DLD1 (cell line): ENCODE results near the gene VIPR2.

Experiments
- in situ Hi-C: cut with HindIII; loops from 2 replicates; pipeline ENCODE4 v1.10.0; 2017; ENCODE audit warnings: low sequenced_read_pairs

VIPR2 gene

GRCh38 chr7:159158125-159158887, 13.6 kb upstream of the VIPR2 start:
- in situ Hi-C loops: no loop called here

GRCh38 chr7:159157714-159158113, 13.0 kb upstream of the VIPR2 start:
- in situ Hi-C loops: no loop called here

- in situ Hi-C loops: no loop called here
These were observed 12.0 kb upstream of the VIPR2 start for GRCh38 chr7:159156436-159157245.

- in situ Hi-C loops: no loop called here
These were observed 10.7 kb upstream of the VIPR2 start for GRCh38 chr7:159155410-159155809.

DNA sequence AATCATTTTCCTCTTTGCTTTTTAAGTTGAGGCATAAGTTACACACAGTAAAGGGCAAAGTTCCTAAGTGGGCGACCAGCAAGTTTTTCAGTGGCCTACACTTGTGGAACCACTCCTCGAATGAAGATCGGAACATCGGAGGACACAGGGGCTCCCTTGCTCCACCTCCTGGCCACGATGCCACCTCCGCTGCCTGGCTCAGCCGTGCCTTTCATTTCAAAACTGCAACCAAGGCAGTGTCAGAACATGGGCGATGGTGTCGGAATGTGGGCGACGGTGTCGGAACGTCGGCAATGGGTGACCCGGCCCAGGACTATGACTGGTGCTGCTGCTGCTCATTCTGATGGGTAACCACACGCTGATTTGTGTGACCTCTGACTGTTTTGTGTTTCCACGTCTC, 9.6 kb upstream of the VIPR2 start:
- in situ Hi-C loops: no loop called here

- in situ Hi-C loops: no loop called here
These were observed 8.8 kb upstream of the VIPR2 start for GRCh38 chr7:159153511-159153910.

DNA sequence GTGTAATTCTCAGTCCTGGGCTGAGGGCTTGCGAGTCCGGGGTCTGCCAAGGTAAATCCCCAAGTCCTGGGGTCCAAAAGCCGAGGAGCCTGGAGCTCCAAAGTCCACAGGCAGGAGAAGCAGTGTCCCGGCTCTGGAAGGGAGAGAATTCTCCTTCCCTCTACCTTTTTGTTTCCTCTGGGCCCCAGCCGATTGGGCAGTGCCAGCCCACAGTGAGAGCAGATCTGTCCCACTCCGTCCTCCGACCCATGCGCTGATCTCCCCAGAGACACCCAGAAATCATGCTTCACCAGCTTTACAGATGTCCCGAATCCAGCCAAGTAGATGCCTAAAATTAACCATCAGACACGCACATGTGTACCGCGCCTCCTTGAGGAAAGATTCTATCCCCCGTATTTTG, 8.1 kb upstream of the VIPR2 start:
- in situ Hi-C loops: no loop called here

DNA sequence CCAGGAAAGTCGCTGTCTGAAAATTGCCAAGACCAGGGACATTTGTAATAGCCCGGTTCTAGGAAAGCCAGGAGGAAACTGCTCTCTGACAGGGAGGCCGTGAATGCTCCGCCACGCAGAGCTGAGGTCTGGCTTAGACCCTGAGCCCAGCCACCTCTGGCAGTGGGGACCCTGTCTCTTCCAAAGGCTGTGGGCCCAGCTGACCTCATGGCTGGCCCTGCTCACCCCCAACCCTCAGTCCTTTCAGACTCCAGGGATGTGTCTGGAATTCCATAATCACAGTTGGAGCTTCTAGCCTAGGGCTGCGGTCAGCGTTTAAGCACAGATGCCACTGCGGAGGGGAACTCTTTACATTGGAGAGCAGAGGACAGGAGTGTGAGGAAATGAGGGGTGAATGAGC, 6.6 kb upstream of the VIPR2 start:
- in situ Hi-C loops: no loop called here

DNA sequence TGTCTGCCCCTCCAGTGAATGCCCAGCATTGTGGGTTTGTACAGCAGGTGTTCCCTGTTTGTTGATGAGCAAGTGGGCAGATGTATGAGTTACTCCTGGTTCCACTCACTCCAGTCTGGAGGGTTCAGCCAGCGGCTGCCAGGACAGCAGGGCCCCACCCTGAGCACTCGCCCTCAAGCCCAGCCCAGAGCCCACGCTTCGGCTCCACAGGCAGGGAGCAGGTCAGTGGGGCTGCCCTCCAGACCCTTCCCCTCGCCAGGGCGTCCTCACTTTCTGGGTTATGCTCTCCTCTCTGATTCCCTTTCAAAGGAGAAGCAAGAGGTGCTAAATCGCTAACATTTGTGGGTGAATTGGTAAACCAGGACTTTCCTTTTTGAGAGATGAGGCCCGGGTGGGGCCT, 4.8 kb upstream of the VIPR2 start:
- in situ Hi-C loops: no loop called here

DNA sequence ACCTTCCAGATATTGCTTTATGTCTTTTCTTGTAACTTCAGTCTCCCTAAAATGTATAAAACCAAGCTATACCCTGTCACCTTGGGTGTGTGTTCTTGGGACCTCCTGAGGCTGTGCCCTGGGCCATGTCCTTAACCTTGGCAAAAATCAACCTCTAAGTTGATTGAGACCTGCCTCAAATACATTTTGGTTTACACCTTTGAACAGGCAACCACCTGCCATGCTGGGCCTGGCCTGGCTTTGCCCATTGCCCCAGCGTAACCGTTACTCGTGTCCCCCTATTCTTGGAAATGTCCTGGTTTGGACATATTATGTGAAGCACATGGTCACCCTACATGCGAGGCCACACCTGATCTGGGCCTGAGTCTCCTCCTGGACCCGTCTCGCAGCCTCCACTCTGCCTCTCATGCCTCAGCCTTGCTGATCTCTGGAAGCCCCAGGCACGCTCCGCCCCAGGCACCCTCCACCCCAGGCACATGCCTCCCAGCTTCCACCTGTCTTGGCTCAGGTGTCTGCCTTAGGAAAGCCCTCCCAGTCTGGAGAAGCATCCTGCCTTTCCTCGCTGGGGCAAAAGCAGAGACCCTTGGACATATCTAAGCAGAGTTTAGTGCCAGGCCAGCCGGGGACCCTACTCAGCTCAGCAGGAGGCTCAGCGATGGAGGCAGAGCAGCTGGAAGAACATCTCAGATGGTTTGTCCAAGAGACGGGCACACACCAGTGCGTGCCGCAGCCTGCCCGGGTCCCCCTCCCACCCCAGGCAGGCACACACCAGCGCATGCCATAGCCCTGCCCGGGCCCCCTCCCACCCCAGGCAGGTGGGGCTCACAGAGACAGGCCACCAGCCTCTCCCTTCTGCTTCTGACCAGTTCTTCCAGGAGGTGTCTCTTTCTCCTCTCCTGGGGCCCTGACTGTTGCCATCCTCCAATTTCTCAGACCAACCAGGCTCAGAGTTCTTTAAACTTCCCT, 4.0 kb upstream of the VIPR2 start:
- in situ Hi-C loops: no loop called here

GRCh38 chr7:159147687-159148086, 3.0 kb upstream of the VIPR2 start:
- in situ Hi-C loops: no loop called here

DNA sequence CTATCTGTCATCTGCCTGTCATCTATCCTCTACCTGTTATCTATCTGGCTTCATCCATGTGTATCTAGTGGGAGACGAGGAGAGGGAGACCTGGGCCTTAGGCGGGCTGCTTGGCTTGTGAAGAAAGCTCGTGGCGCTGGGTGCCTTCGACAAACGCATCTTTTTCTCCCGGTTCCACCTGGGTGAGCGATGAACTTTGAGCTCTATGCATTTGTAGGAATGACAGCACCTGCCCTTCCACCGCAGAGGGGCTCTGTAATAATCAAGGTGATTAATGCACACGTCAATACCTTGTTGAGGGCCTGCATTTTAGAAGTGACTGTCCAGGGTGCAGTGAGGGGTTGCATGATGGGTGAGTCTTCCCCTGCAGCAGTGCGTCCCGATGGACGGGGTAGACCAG, 2.6 kb upstream of the VIPR2 start:
- in situ Hi-C loops: no loop called here

- in situ Hi-C loops: no loop called here
These were observed 1.6 kb upstream of the VIPR2 start for GRCh38 chr7:159146084-159146858.

DNA sequence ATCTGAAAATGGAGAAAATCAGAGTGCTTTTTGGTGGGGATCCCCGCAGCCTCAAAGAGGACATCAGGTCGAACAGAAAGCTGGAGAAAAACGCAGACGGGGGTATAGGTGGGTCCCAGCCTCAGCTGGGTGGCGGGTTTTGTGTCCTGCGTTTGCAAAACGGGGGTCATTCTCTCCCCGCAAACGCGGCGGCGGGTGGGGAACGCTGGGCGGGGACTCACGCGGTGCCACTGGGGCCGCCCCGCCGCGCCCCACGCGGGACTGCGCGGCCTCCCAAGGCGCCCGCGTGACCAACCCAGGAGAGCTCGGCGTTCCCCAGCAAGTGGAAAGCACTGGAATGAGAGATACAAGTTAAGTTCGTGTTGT, 806 bp upstream of the VIPR2 start:
- in situ Hi-C loops: no loop called here

DNA sequence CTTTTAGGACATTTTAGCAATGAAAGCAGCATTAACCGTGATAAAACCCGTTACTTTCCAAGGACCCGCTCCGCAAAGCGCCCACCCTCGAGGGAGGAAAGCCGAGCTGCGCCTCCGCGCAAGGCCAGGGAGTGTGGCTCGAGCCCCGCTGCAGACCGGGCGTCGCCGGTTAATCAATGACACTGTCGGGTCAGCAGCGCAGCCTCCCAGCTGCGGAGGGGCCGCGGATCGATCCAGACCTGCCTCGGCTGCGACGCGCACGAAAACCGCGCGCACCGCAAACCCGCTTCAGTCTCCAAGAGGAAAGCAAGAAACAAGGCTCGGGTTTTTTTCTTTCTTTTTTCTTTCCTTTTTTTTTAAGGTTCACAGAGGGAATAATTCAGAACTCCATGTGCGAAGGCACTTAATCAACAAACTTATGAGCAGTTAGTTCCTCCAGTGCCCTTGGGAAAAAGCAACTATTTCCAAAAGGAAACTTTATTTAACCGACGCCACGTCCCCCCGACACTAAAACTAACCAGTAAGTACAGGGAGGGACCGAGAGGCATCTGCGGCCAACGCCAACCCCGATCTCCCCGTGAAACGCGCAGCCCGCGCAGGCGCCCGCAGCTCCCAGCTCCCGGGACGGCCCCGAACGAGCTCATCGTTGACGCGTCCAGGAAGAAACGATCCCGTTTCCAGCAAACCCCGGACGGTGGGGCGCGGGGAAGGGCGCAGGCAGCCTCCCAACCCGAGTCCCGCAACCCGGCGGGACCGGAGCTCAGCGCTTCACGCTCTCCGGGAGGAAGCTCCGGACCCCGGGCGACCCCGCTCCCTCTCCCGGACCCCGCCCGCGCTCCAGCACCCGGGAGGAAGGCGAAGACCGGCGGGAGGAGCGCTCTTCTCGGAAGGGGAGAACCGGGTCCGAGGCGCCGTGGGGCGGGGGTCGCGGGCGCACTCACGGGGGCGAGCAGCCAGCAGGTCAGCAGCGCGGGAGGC, 598 bp downstream of the VIPR2 start:
- in situ Hi-C loops: no loop called here

DNA sequence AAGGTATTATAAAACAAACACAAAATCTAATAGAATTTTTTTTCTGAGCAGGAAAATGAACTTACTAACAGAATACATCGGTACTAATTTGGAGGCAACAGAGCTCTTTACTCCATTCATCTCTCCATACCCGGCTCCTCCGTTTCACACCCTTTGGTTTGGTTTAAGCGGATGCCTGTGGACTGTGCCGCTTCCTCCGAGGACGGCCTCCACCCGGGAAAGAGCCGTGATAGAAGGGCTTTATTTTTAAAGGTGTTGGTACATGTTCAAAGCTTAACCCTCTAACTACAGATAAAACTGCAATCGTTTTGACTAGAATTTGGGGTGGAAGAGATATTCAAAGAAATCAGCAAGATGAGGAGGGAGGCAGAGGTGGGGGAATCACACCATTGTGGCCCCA, 1.9 kb downstream of the VIPR2 start:
- in situ Hi-C loops: no loop called here

DNA sequence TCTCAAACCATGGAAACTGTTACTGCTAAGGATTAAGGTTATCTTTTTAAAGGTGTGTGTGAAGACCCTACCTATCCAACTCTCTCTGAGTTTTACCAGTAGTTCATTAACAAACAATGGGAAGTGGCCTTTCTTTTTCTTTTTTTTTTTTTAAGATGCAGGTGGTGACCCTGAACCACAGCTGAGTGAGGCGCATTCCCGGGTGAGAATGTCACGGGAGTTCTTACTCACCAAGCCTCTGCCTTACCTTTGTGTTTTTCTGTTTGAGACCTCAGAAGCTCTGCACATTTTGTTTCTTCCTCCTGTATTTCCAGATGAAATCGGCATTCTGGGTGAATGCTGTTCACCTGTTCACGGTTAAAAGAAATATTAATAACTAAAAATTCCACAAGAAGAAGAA, 2.5 kb downstream of the VIPR2 start:
- in situ Hi-C loops: no loop called here

DNA sequence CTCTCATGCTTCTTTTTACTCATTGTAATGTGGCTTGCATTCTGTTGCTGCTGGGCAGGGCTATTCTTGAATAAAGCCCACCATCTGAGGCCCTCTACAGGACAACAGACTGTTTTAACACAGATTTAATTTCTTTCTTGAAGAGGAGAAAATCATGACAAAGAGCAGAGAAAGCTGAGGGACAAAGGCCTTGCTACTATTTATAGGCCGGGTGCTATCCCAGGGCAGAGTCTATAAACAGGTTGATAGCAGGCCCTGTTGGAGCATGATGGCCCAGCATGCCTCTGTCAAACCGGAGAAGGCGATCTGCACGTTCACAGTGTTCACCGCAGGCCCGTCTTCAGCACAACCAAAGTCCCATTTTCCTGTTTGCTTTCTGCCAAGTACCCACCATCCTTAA, 3.0 kb downstream of the VIPR2 start:
- in situ Hi-C loops: no loop called here

GRCh38 chr7:159141167-159141566, 3.5 kb downstream of the VIPR2 start:
- in situ Hi-C loops: no loop called here
